GM23338 (cell line): ENCODE data around the gene ALKAL2. TPM values are rescaled to one million over a fixed set of nuclear protein-coding genes. Genes with fewer than 3 reads are reported as not detected.

Experiments used
- ATAC-seq: fragments of 200-7000 bp; cut with Tn5 transposase; 3 replicates; pipeline ENCODE4 v1.9.1; 2020
- DNase-seq: peaks from one replicate; pipeline ENCODE4 v3.0.0-alpha.2; 2015; ENCODE audit warnings: low spot score
- H2AFZ ChIP-seq: fragments of 200-600 bp; sonication (generic); 2 replicates; pipeline ENCODE4 v1.8.0; 2016; ENCODE audit warnings: antibody characterized with exemption, mild to moderate bottlenecking, moderate library complexity
- H3F3A ChIP-seq: fragments of 200-600 bp; sonication (generic); replicated peaks from 2 replicates; pipeline ENCODE4 v1.8.0; 2017; ENCODE audit warnings: antibody characterized with exemption, mixed run types, low read depth
- H3K27ac ChIP-seq: fragments of 200-600 bp; sonication (generic); 2 replicates; pipeline ENCODE4 v1.6.1; 2016; ENCODE audit warnings: low read depth
- H3K27me3 ChIP-seq: fragments of 200-600 bp; sonication (generic); 2 replicates; pipeline ENCODE4 v1.8.0; 2016; ENCODE audit warnings: mild to moderate bottlenecking, mixed run types, moderate library complexity; ENCODE audit not compliant: insufficient read depth
- H3K36me3 ChIP-seq: fragments of 200-600 bp; sonication (generic); 2 replicates; pipeline ENCODE4 v1.8.0; 2016; ENCODE audit warnings: mild to moderate bottlenecking; ENCODE audit not compliant: insufficient read depth
- H3K4me1 ChIP-seq: fragments of 200-600 bp; sonication (generic); 2 replicates; pipeline ENCODE4 v1.8.0; 2016; ENCODE audit warnings: mild to moderate bottlenecking, moderate library complexity; ENCODE audit not compliant: insufficient read depth
- H3K4me2 ChIP-seq: fragments of 200-600 bp; sonication (generic); 2 replicates; pipeline ENCODE4 v1.7.1; 2017; ENCODE audit warnings: mixed run types
- H3K4me3 ChIP-seq: fragments of 200-600 bp; sonication (generic); 2 replicates; pipeline ENCODE4 v1.6.1; 2016; ENCODE audit warnings: mixed run types
- H3K79me2 ChIP-seq: fragments of 200-600 bp; sonication (generic); replicated peaks from 2 replicates; pipeline ENCODE4 v1.8.0; 2017; ENCODE audit warnings: mild to moderate bottlenecking; ENCODE audit not compliant: insufficient read depth
- H3K9me2 ChIP-seq: fragments of 200-600 bp; sonication (generic); 2 replicates; pipeline ENCODE4 v1.8.0; 2017; ENCODE audit not compliant: insufficient read depth
- H4K20me1 ChIP-seq: fragments of 200-600 bp; sonication (generic); replicated peaks from 2 replicates; pipeline ENCODE4 v1.8.0; 2017; ENCODE audit warnings: mild to moderate bottlenecking; ENCODE audit not compliant: insufficient read depth
- H3K27ac Mint-ChIP-seq: 2 replicates; pipeline ENCODE4 v1.8.0; 2020; ENCODE audit warnings: inconsistent platforms, mild to moderate bottlenecking, moderate library complexity, mixed read lengths
- H3K27me3 Mint-ChIP-seq: 3 replicates; pipeline ENCODE4 v1.8.0; 2022; ENCODE audit warnings: low read depth, mild to moderate bottlenecking, moderate library complexity, mixed read lengths, inconsistent platforms; ENCODE audit not compliant: insufficient read depth, poor library complexity
- H3K36me3 Mint-ChIP-seq: 3 replicates; pipeline ENCODE4 v1.8.0; 2021; ENCODE audit warnings: low read depth, mild to moderate bottlenecking, inconsistent platforms, moderate library complexity, mixed read lengths
- H3K4me1 Mint-ChIP-seq: 3 replicates; pipeline ENCODE4 v1.8.0; 2020; ENCODE audit warnings: mild to moderate bottlenecking, inconsistent platforms, mixed read lengths
- H3K4me3 Mint-ChIP-seq: 3 replicates; pipeline ENCODE4 v1.8.0; 2021; ENCODE audit warnings: moderate library complexity, mild to moderate bottlenecking, inconsistent platforms, mixed read lengths
- H3K9me3 Mint-ChIP-seq: 3 replicates; pipeline ENCODE4 v1.8.0; 2020; ENCODE audit warnings: moderate library complexity, mild to moderate bottlenecking, inconsistent platforms, mixed read lengths
- CREB1 ChIP-seq: fragments of 250-450 bp; sonication (Bioruptor Pico); IDR thresholded peaks from 2 replicates; pipeline ENCODE4 v1.5.0; 2020; ENCODE audit warnings: low read depth, mild to moderate bottlenecking, moderate library complexity
- EZH2 ChIP-seq: fragments of 200-600 bp; sonication (generic); IDR thresholded peaks from one replicate; pipeline ENCODE4 v1.8.0; 2017; ENCODE audit warnings: antibody characterized with exemption, mild to moderate bottlenecking, low read depth; ENCODE audit not compliant: unreplicated experiment
- STAT1 ChIP-seq: IDR thresholded peaks from one replicate; pipeline ENCODE4 v1.6.1; 2016; ENCODE audit warnings: antibody characterized with exemption; ENCODE audit not compliant: unreplicated experiment
- ZNF114 ChIP-seq: fragments of 250-450 bp; sonication (Bioruptor Pico); IDR thresholded peaks from 2 replicates; pipeline ENCODE4 v1.5.0; 2020; ENCODE audit warnings: mild to moderate bottlenecking, moderate library complexity
- polyA plus RNA-seq: library from polyadenylated mRNA; unstranded; fragments of >200 nt; fragmentation: Nextera tagmentation; extraction: Ambion mirVana; gene quantifications from 2 replicates; pipeline ENCODE4 v1.2.1, GENCODE V29; 2016
- total RNA-seq: library from RNA; depleted of rRNA; stranded (reverse); fragments of >200 nt; shearing (Covaris generic); gene quantifications from 2 replicates; pipeline ENCODE4 v1.2.3, GENCODE V29; 2014
- TF ChIP-seq, protein P1 (sequence below): IDR thresholded peaks from 2 replicates; pipeline ENCODE4 v1.6.1; 2016; ENCODE audit warnings: antibody characterized with exemption
- TF ChIP-seq, protein P2 (sequence below), 2 experiments: fragments of 200-600 bp in 1 of 2; sonication (generic) in 1 of 2; conservative IDR thresholded peaks; 2 replicates each; pipeline versions ENCODE4 v1.5.1 to v1.6.1; 2016 to 2017; ENCODE audit warnings: antibody characterized with exemption in 2 of 2, low read depth in 2 of 2, mild to moderate bottlenecking in 2 of 2, moderate library complexity in 1 of 2

ALKAL2 gene
- total and polyA plus RNA-seq, 2 experiments from 2014 or later, result 6.4 to 12.1 TPM

DNA sequence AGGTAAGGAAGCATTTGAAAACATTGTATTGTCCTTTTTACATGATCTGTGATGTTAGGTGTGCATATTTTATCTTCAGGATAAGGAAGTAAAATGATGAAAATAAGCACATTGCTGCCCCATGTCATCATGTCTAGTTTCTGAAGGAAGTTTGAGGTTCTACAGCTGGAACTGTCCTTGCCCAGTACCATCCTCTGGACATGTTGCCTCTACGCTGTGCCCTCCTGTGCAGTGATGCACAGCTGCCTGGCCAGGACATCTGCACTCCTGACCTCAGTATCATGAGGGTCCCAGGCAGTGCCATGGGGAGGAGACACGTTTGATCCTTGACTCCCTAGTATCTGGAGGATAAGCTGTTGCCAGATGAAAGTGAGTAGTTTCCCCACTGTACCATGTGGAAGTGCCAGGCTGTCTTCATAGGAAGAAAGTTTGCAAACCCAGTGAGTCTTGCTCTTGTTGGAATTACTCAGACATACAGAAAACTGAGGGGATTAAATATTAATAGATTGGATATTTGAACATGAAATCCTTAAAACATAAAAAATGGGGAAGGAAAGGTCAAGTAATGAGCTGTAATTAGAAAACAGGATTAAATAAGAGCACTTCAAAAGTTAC is 9.5 kb downstream of the ALKAL2 start:
- no peak for ATAC-seq
- peaks cover 58% of the 10 kb centered on the region for H3K79me2 ChIP-seq
- peaks cover 40% of the 10 kb centered on the region for H3K36me3 ChIP-seq
- peaks cover 6% of the 10 kb centered on the region for H3K4me1 Mint-ChIP-seq
- no peaks in the 10 kb centered on the region for H3K9me3 Mint-ChIP-seq
- H3K4me2 ChIP-seq, result no peak overlapping the region
- no peak for DNase-seq
- no peak overlapping the region for H3K27ac Mint-ChIP-seq
- no peak overlapping the region for H3K4me3 ChIP-seq
- peaks cover 63% of the 10 kb centered on the region for H3K36me3 Mint-ChIP-seq
- peaks cover 2% of the 10 kb centered on the region; the same call in 1 of the 2 replicates for H3F3A ChIP-seq
- H3K27me3 ChIP-seq, result no peaks in the 10 kb centered on the region
- no peak for TF ChIP-seq ZNF114 (CRISPR knock-in tag)
- TF ChIP-seq STAT1, result no peak
- TF ChIP-seq, protein P1, sequence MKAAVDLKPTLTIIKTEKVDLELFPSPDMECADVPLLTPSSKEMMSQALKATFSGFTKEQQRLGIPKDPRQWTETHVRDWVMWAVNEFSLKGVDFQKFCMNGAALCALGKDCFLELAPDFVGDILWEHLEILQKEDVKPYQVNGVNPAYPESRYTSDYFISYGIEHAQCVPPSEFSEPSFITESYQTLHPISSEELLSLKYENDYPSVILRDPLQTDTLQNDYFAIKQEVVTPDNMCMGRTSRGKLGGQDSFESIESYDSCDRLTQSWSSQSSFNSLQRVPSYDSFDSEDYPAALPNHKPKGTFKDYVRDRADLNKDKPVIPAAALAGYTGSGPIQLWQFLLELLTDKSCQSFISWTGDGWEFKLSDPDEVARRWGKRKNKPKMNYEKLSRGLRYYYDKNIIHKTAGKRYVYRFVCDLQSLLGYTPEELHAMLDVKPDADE, result no peak
- TF ChIP-seq EZH2, result no peak
- TF ChIP-seq CREB1 (CRISPR knock-in tag), result no peak
- H3K27ac ChIP-seq, result no peak overlapping the region
- H4K20me1 ChIP-seq, result peaks cover 33% of the 10 kb centered on the region
- H3K4me3 Mint-ChIP-seq, result no peak overlapping the region
- peaks cover 8% of the 10 kb centered on the region for H3K4me1 ChIP-seq
- peaks cover 3% of the 10 kb centered on the region for H3K27me3 Mint-ChIP-seq
- H2AFZ ChIP-seq, result no peak overlapping the region
- H3K9me2 ChIP-seq, result no peaks in the 10 kb centered on the region

DNA sequence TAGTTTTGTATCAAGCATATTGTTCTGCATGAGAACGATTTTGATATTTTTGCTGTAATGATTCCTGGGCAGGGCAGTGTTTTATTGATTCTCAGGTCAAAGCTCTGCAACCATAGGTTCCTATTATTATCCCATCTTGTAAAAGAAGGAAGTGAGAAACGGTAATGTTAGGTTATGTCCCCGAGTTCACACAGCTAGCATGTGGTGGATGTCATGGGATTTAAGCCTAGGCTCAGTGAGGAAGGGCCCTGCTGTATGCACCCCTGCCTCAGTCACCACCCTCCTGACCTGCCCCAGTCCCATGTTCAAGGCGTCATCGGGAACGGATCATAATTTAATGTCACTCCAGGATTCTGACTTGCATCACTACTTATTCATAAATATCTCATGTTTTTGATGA is 12.4 kb downstream of the ALKAL2 start:
- DNase-seq (no peak), ATAC-seq (no peak)
- Mint-ChIP-seq H3K36me3 (peaks cover 52% of the 10 kb centered on the region), H3K9me3 (no peaks in the 10 kb centered on the region), H3K4me3 (no peak overlapping the region), H3K27me3 (no peaks in the 10 kb centered on the region), H3K27ac (no peak overlapping the region), H3K4me1 (peaks cover 7% of the 10 kb centered on the region; the same call in 1 of the 3 replicates)
- Histone ChIP-seq H3K36me3 (peaks cover 38% of the 10 kb centered on the region), H4K20me1 (peaks cover 62% of the 10 kb centered on the region), H3K4me2 (no peak overlapping the region), H3F3A (no peaks in the 10 kb centered on the region), H3K79me2 (peaks cover 87% of the 10 kb centered on the region), H3K27ac (no peak overlapping the region), H3K4me3 (no peak overlapping the region), H2AFZ (no peak overlapping the region), H3K27me3 (no peaks in the 10 kb centered on the region), H3K4me1 (no peaks in the 10 kb centered on the region), H3K9me2 (no peaks in the 10 kb centered on the region)
- no peak for TF ChIP-seq ZNF114 (CRISPR knock-in tag)
- no peak for TF ChIP-seq CREB1 (CRISPR knock-in tag)

DNA sequence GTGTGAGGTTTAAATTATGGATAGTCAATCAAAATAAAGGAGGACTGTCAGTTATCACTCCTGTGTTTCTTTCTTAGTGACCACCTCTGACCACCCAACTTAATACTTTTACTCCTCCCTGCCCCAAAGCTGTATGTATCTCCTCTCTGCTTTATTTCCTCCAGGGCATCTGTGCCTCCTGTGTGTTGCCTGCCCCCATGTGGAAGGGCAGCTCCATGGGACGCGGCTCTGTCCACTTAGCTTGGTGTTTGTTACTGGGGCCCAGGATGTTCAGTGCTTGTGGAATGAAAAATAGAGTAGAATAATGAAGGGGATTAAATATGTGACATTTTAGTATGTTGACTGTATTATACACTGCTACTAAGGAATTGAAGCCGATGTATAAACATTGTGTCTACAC is 13.4 kb downstream of the ALKAL2 start:
- Histone ChIP-seq H3K27me3 (no peaks in the 10 kb centered on the region), H3K4me2 (no peak overlapping the region), H3K4me3 (no peak overlapping the region), H3K4me1 (no peaks in the 10 kb centered on the region; the same call in 1 of the 2 replicates), H3K9me2 (no peaks in the 10 kb centered on the region), H4K20me1 (peaks cover 69% of the 10 kb centered on the region), H3K79me2 (peaks cover 88% of the 10 kb centered on the region), H3K36me3 (peaks cover 31% of the 10 kb centered on the region), H3F3A (no peaks in the 10 kb centered on the region), H2AFZ (no peak overlapping the region), H3K27ac (no peak overlapping the region)
- Mint-ChIP-seq H3K4me1 (peaks cover 11% of the 10 kb centered on the region; the same call in 2 of the 3 replicates), H3K36me3 (peaks cover 45% of the 10 kb centered on the region), H3K27ac (no peak overlapping the region), H3K4me3 (no peak overlapping the region), H3K27me3 (no peaks in the 10 kb centered on the region), H3K9me3 (no peaks in the 10 kb centered on the region)
- ATAC-seq (peak; percentile 66; the same call in 2 of the 3 replicates), DNase-seq (peak; percentile 26)
- TF ChIP-seq, protein P2, sequence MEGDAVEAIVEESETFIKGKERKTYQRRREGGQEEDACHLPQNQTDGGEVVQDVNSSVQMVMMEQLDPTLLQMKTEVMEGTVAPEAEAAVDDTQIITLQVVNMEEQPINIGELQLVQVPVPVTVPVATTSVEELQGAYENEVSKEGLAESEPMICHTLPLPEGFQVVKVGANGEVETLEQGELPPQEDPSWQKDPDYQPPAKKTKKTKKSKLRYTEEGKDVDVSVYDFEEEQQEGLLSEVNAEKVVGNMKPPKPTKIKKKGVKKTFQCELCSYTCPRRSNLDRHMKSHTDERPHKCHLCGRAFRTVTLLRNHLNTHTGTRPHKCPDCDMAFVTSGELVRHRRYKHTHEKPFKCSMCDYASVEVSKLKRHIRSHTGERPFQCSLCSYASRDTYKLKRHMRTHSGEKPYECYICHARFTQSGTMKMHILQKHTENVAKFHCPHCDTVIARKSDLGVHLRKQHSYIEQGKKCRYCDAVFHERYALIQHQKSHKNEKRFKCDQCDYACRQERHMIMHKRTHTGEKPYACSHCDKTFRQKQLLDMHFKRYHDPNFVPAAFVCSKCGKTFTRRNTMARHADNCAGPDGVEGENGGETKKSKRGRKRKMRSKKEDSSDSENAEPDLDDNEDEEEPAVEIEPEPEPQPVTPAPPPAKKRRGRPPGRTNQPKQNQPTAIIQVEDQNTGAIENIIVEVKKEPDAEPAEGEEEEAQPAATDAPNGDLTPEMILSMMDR (conservative IDR thresholded peaks at IDR 0.05; ENCODE audit: low read depth in 2 of 2), result peak; percentile 48 to 57
- TF ChIP-seq STAT1, result no peak
